HG03521 (cell line): ENCODE data around the gene TFCP2.

ENCODE experiments used
- ATAC-seq: cut with Tn5 transposase; IDR thresholded peaks from one replicate; pipeline ENCODE4 v1.9.1; 2021; ENCODE audit warnings: mild to moderate bottlenecking, moderate library complexity; ENCODE audit not compliant: unreplicated experiment

The TFCP2 gene

DNA sequence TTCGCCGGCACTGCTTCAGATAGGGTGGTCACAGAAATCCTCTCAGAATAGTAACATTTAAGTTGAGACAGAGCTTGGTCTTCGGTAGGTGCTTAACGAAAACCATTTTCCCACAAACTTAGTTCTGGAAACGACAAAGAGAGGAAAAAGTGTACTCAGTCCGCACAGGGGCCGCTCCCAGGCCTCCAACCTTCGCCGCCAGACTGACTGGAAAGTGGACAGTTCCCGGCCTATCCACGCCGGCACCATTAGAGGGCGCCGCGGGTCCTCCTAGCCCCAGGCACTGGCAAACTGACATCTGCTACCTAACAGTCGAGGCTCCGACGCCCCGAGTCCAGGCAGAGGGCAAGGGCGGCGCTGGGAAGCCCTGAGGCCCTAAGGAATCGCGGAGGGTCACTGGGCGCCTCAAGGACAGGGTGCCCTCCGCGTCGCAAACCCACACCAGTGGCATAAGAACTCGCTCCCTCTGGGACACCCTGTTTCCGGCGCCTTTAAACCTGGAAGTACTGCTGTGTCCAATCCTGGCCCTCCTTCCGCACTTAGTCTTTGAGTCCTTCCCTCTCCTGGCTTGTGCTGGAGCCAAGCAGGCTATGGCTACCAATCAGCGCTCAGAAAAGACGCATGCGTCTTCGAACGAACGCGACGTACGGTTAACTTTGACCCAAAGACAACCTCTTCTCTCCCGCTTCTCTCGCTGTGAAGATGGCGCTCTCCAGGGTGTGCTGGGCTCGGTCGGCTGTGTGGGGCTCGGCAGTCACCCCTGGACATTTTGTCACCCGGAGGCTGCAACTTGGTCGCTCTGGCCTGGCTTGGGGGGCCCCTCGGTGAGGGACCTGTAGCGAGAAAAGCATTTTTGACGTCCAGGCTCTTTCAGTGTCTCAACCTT, 125.0 kb downstream of the TFCP2 start, which contains the start of gene LETMD1:
LETMD1 (plus strand) TSS at position 673 of the 886 bp plus-strand sequence; CDS start at position 703, 30 bp downstream.
- ATAC-seq, result peak; percentile 95
